ENCODE data around the gene ODAD4.
A peak's percentile ranks its signal among the peaks of the same experiment; 100 is the strongest.

Gene ODAD4, protein sequence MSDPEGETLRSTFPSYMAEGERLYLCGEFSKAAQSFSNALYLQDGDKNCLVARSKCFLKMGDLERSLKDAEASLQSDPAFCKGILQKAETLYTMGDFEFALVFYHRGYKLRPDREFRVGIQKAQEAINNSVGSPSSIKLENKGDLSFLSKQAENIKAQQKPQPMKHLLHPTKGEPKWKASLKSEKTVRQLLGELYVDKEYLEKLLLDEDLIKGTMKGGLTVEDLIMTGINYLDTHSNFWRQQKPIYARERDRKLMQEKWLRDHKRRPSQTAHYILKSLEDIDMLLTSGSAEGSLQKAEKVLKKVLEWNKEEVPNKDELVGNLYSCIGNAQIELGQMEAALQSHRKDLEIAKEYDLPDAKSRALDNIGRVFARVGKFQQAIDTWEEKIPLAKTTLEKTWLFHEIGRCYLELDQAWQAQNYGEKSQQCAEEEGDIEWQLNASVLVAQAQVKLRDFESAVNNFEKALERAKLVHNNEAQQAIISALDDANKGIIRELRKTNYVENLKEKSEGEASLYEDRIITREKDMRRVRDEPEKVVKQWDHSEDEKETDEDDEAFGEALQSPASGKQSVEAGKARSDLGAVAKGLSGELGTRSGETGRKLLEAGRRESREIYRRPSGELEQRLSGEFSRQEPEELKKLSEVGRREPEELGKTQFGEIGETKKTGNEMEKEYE

DNA sequence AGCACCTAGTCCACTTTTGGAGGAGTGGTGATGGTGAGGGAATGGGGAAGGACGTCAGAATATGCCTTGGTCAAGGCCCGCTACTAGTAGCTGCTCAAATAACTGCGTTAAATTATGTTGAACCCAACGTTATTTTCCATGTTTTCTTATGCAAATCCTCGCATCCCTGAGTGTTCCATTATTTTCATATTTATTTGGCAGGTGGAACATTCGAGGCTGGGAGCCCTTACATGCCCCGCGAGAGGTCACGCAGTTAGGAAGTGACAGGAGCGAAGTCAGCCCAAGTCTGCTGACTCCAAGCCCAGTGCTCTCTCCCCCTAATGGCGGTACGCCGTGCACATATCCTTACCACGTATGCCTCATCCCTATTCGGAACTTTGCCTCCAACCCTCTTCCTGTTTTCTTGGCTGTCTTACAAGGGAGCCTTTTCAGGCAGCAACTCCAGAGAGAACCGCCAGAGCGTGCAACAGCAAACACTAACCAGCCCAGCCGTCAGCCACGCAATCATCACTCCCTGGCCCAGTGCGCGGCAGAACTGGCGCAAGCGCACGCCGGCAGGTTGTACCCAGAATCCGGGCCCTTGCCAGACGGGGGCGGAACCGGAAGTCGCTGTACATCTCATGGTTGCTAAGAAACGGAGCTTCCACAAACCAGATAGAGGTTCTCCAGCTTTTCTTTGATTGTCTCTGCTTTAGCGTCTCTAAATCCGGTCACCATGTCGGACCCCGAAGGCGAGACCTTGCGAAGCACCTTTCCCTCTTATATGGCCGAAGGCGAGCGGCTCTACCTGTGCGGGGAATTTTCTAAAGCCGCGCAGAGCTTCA lies at the start of gene ODAD4:
ODAD4 (plus strand) TSS at position 609 of the 824 bp plus-strand sequence; CDS start at position 716, 107 bp downstream.
- peak; percentile 92 for DNase-seq

DNA sequence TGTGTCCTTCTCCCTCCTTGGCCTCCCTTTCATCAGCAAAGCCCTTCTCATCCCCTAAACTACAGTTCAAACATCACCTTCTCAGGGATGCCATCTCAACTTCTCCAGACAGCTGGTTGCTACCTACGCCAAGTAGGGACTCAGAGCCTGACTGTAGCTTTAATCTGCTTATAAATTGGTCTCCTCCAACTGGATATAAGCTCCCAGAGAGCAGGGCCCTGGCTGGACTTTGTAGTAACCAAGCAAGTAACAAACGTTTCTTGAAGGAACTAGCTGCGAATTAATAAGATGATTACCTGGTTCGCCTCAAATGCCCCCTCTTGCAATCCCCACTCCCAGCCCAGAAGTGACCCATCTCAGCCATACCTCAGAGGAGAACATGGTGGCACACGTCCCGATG lies 47.7 kb upstream of the ODAD4 start:
- no peak for DNase-seq

DNA sequence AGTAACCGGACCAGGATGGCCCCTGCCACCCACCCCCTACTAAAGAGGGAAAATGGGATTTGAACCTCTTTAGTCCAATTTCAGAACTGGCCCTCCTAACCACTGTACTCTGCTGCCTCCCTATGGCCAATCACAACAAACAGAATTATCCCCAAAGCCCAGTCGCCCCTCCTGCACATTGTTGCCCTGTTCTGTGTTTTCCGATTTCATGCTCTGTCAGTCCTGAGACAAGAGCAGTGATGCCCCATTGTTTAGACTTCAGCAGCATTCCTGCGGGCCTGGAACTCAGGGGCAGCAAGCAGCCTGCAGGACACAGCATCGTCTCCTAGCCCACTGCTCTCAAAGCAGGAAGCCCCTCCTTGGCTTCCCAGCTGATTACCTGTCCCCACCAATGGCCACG lies 44.7 kb upstream of the ODAD4 start:
- no peak for DNase-seq

DNA sequence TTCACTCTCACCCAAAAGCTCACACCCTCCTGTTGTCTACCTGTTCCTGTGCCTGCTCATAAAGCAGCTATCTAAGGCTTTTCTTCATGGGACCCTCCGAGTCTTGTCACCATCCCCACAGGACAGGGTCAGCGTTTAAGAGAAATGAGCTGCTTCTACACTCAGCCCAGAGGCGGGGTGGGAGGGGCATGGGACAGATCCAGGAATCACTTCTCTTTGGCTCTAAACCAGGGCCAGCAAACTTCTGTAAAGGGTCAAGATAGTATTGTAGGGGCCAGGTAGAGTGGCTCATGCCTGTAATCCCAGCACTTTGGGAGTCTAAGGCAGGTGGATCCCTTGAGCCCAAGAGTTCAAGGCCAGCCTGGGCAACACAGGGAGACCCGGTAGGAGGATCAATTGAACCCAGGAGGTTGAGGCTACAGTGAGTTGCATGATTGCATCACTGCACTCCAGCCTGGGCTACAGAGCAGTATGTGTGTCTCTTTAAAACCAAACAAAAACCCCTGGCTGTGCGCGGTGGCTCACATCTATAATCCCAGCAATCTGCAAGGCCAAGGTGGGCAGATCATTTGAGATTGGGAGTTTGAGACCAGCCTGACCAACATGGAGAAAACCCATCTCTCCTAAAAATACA lies 42.0 kb upstream of the ODAD4 start:
- no peak for DNase-seq

DNA sequence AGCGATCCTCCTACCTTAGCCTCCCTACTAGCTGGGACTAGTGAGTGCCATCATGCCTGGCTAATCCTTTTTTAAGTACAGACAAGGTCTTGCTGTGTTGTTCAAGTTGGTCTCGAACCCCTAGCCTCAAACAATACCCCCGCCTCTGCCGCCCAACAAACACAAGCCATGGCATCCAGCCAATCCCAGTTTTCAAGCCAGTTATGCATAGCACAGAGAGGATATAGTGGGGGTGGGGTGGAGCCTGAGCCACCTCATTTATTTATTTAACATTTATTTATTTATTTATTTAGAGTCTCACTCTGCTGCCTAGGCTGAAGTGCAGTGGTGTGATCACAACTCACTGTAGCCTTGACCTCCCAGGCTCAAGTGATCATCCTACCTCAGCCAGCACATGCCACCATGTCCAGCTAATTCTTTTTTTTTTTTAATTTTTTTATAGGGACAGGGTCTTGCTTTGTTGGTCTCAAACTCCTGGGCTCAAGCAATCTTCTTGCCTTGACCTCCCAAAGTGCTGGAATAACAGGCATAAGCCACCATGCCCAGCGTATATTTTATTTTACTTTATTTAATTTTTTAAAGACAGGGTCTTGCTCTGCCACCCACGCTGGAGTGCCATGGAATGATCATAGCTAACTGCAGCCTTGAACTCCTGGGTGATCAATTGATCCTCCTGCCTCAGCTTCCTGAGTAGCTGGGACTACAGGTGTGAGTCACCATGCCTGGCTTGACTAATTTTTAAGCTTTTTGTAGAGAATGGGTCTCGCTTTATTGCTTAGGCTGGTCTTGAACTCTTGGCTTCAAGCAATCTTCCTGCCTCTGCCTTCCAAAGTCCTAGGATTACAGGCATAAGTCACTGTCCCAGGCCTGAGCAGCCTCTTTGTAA lies 39.0 kb upstream of the ODAD4 start:
- no peak for DNase-seq

DNA sequence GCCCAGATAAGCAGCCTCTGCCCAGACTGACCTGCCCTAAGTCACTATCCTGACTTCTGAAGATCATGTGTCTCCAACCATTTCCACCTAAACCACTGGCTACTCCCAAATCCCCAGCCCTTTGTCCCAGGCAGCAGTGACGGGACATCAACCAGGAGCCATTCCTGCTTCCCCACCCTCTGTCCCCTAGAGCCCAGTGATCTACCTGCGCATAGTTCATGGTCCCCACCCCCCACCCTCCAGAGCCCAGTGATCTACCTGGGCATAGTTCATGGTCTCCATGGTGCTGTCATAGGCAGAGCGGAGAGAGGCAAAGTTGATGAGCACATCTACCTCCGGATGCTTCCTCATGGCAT lies 38.4 kb upstream of the ODAD4 start:
- no peak for DNase-seq

DNA sequence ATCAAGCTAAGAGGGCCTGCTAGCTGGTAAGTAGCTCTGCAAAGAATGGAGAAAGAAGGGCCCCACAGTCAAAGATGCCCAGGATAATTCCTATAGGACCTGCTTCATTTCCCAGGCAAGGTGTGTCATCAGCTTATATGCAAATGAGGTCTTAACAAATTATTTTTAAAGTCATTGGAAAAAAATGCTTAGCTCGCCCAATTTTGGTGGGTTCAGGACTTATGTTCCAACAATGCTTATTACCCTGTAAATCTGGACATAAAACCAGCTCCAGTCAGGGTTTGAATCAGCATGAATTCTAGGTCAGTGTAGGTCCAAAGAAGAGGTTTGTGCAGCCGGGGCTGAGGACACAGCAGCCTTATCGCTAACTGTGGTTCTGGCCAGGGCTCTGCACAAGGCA lies 37.0 kb upstream of the ODAD4 start:
- no peak for DNase-seq

DNA sequence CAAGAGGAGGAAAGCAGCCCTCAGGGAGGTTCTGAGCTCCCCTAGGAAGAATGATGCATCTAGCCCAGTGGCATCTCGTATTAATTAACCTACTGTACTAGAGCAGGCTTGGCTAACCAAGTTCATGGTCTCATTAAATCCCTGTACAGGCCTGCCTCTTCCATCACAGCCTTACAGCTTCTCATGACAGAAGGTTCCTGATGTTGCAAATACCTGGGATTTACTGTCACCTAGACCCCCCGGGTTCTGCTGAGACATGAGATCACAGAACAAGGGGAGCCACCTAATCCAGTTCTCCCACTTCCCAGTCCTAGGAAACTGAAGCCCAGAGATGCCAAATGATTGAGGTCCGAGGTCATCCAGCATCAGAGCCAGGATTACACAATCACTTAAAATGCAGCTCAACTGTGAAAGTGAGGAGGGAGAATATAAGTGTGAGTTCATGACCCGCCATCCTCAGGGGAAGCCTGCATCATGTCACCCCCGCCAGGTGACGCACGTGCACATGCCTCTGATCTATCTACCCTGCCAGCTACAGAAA lies 35.6 kb upstream of the ODAD4 start:
- no peak for DNase-seq

DNA sequence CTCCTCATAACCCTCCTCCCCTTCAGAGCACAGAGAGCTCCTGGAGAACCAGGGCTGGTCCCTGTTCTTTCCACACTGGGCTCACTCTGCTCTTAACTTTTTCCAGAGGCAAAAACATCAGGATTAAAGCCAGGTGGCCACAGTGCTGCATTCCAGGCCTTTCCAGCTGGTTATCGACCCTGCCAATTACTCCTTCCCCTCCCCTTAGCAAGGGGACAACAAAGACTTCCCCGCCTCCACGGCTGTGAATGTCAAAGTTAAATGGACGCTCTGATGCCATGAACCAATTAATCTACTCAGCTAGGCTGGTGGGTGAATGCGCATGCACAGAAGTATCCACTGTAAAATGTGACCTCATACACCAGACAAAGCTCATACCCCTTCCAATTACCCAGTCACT lies 34.8 kb upstream of the ODAD4 start:
- no peak for DNase-seq

DNA sequence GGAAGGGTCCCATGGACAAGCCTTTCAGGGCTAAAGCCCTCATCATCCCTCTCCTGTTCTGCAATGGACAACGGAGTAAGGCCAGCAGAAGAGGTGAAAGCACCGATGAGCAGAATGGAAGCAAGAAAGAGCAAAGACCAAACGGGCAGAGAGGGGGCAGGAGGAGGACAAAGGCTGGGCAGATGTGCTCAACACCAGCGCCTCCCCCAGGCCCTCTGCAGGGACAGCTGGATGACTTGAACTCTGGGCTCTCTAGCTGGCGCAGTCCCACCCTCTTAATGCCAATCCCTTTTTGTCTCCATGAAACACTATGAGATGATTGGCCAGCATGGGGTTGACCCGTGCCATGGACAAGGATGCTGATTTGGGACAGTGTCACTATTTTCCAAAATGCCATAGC lies 33.7 kb upstream of the ODAD4 start:
- DNase-seq = no peak

DNA sequence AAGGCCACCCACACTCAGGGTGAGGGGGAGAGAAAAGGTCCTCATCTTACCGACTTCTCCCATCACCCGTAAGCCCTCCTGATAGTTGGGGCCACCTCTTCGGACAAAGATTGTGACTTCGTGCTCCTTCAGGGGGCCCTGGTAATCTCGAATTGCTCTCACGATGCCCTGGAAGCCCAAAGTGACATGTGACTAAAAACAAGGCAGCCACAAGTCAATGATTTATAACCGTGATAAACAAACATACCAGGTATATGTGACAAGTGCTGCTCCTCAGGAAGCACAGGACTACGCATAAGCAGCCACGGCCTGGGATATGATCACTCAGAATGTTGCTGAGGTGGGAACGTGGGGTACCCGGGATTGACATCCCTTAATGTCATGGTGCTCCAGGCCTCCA lies 28.8 kb upstream of the ODAD4 start:
- DNase-seq = no peak

DNA sequence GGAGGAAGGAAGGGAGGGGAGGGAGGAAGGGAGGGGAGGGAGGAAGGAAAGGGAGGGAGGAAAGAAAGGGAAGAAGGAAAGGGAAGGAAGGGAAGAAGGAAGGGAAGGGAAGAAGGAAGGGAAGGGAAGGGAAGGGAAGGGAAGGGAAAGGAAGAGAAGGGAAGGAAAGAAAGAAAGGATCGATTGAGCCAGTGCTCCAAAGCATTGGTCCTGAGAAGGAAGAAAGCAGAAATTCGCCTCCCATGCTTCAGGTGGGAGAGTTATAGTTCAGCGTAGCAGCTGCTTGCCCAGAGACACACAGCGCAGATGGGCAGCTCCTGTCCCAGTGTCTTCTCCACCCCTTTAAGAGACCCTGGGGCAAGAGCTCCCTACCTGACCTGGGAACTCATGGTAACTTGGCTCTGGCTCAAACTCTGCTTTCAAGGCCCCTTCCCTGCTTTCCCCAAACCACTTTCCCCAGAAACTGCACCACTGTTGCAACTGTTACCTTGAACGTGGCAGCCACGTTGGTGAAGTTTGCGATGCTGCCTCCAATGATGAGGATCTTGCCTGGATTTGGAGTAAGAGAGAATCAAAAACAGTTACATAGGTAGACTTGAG lies 26.1 kb upstream of the ODAD4 start:
- DNase-seq = no peak

DNA sequence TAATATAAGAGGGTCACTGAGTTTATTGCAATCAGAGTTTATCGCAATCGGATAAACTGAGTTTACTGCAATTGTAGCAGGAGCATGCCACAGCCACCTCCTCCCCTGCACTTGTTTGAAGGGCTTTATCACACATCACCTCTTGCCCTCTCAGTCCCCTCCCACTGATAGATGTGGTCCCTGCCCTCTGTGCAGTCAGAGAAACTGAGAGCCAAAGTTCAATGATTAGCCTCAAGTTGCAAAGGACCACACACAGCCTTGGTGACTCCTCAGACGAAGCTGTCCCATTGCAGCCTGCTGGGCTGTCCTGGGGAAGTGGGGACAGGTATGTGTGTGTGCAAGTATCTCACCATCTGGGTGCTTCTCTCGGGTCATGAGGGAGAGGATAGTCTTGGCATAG lies 25.2 kb upstream of the ODAD4 start:
- no peak for DNase-seq

DNA sequence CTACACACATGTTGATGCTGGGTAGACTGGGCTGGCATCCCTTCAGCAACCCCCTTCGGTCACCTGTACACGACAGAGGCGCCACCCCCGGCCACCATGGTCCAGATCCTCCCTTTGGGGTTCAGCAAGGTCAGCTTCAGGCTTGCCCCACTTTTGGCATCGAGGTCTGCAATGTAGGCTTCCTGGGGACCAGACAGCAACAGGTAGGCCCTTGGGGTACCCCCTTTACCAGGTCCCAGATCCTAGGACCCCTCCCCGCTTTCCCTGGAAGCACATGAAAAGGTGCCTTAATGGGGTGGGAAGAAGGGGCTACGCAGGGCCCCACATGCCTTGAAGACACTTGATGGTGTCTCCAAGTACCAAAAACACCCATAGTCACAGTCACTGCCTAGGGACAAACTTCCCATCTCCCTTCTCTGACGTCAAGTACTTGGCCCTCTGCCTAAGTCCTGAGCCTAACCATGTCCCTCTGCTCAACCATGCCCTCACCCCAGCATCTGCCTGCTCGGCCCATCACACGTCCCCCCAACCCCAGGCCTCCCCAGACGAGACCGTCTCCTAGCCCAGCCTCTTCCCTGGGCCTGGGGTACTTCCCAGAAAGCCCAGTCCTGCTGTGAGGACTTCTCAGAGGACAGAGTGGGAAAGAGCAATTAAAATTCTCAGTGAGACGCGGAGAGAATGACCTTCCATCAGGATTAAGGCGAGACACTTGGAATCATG lies 23.8 kb upstream of the ODAD4 start:
- DNase-seq = no peak

DNA sequence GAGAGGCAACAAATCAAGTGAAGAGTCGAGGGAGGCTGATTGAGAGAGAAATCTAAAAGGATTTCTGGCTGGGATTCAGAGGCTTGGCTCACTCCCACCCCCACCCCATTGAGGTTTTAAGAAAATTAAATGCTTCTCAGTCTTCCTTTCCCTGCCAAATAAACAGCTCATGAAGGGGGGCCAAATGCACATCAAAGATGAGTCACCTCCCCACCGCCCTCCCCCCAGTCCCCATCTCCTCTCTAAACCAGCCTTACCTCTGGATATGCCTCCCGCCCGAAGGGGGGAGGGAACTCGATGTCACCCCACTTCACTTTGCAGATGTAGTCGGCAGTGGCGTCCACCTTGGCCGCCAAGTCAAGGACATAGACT lies 23.2 kb upstream of the ODAD4 start:
- DNase-seq = no peak

DNA sequence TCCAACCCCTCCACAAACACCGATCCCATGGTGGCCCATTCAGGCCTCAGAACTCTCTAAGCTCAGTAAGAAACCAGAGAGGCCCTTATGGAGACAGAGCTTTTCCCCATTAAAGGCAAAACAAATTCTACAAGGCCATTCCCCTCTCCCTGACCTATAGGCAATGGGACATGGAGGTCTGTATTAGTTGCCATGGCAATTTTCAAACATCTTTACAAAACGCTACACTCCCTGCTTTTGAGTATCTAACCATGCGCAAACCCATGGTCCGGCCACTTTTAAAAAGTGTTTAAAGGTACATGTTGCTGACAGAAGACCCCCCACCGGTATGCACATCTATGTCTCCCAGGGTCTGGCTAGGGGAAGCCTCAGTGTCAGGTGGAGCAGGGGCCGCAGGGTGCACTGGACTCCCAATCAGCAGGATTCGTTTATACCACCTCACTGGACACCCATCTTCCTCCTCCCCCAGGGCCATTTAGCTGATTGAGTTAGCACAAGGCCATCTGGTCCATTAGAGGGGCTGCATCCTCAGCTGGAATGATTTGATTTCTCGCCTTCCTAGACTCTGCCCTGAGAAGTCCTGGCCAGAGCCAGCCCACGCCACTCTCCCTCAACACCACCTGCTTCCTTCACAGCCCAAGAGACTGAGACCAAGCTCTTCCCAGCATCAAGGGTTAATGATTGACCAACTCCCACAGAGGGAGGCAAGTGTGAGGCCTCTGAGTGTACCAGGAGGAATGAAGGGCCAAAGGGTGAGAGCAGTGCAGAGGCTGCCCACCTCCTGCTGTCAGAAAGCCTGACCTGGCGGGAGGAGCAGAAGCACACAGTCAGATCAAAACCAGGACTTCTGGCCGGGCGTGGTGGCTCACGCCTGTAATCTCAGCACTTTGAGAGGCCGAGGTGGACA lies 22.5 kb upstream of the ODAD4 start:
- no peak for DNase-seq

DNA sequence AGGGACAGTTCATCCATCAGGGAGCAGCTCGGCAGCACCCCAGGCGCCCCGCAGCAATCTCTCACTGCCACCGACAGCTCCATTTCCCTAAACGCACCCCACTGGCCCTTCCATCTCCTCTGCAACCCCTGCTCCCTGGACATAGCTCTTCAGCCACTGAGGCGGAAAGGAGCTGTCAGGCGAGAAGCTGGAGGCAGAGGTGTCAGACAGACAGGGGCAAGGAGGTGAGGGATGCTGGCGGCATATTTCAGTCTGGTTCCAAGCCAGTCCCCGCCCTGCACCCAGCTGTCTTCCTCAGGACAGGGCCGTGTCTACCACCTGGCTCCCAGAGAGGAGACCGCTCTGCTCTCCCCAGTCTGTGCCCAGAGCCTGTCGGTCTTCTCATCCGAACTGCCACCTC lies 21.3 kb upstream of the ODAD4 start:
- DNase-seq = no peak

DNA sequence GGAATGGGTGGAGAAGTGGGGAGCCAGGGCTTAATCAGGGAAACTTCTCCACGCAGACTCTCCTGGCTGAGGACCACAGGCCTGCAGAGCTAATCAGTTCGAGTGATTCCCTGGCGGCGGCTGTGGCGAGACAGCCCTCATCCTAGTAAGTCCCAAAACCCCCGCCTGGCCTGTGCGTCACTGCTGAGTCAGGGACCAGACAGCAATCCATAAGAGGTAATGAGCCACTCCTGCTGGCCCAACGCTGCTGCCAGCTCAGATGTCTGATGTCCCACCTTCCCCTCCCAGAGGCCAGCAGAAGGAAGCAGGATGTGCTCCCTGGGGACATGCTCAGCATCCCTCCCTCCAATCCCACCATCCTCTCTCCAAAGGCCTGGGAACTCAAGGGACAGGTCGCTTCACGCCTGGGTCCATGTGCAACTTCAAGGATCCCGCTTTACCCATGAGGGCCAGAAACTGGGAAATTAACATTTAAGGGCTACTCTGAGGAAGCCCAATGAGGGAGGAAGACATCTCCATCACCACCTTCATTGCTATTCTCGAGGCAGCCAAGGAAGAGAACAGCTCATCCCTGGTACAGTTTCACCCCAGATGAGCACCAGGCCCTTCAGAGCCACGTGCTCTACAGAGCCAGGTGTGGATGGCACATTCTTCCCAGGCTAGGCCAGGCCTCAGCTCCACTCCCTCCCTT lies 19.6 kb upstream of the ODAD4 start:
- no peak for DNase-seq

DNA sequence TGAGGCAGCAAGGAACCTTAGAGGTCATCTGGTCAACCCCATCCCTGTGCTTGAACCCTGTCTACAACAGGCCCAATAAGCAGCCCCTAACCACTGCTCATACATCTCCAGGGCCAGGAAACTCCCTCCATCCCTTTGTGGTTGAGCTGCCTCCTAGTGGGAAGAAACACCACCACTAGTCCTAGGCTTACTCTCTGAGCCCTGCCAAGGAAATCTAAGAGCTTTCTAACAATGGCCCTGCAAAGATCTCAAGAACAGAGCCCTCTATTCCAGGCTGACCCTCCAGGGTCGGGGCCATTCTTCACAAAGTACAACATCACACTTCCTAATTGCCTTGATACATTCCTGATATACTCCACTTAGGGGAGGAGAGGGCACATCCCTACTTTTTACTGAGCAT lies 17.5 kb upstream of the ODAD4 start:
- DNase-seq = no peak

Data from NCI-H1694 treated with DMSO at 0.1 percent for 48 hours (cell line).